ENCODE results near the gene NOS1.
"Not testable (repeated sequence)": the region's sequence is repeated elsewhere in the genome, so short reads cannot be mapped to it uniquely, and the experiment has no call there.

Gene NOS1

DNA sequence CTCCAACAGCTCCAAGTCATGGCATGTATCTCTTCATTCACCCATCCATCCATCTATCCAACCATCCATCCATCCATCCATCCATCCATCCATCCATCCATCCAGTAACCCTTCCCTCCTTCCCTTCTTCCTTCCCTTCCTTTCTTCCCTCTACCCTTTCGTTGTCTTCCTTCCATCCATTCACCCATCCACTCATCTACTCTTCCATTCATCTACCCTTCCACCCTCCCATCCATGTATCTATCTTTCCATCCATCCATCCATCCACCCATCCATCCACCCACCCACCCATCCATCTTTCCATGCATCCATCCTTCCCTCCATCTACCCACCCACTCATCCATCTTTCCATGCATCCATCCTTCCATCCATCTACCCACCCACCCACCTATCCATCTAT lies 117.9 kb downstream of the NOS1 start:
- no peak for DNase-seq

DNA sequence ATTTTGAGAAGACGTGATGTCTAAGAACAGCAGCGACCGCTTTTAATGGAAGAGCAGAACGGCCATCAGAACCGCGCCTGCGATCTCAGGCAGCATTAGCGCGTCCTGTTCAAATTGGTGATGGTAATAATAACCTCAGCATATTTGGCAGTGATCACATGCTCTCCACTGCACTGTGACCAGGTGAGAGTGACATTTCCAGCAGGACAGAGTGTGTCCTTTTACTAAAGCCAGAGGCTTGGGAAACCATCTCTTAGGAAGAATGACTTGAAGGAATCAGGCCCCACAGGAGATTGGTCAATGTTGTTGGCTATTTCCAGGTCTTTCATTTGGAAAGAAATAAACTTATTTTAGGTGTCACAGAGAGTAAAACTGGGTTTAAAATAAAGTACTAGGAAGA lies 119.7 kb downstream of the NOS1 start:
- DNase-seq: no peak

DNA sequence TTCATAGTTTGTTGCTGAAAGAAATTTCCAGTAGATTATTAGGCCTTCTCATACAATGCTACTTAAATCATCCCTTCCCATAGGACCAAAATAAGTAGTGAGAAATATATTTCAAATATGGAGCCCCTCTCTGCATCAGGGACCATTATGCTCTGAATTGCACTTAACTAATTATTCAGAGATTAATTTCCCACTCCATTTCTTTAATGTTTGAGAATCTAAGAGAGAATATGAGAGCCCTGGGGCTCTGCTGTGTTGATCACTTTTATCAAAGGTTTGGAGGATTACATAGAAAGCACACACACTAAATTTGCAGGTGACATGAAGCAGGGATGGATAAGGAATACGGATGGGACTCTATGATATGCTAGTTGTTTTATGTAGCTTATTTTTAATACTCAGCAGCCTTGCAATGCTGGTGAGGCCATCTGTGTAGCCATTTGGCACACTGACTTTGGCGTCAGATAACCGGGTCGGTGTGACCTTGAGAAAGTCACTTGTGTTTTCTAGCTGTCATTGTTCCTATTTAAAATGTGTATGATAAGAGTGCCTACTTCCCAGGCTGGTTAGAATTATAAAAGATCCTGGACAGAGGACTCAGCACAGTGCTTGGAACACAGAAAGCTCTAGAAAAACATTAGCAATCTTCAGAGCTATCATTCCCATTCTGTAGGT lies 121.2 kb downstream of the NOS1 start:
- no peak for DNase-seq

DNA sequence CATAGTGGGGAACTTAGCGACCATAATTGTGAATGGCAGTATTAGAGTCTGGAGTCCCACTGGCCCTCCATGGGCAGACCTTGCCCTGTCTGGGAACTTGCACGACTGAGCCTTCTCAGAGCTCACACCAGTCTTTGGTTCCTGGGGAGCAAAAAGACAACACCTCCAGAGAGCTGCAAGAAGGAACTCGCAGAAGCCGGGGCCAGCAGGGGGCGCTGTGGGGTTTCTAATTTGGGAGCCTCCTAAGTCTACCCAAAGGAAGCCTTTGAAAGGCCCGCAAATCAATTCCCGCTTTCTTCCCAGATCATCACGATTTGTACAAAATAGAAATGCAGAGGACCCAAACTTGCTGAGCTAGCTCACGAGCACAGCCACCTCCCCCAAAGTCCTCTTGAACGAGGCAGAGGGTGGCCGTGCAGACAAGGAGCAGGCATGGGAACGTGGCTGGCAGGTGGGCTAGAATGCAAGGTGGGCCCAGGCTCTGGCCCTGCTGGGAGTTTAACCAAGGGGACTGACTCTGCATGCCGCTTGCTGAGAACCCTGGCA lies 124.9 kb downstream of the NOS1 start:
- peak; percentile 27 to 46 for DNase-seq

DNA sequence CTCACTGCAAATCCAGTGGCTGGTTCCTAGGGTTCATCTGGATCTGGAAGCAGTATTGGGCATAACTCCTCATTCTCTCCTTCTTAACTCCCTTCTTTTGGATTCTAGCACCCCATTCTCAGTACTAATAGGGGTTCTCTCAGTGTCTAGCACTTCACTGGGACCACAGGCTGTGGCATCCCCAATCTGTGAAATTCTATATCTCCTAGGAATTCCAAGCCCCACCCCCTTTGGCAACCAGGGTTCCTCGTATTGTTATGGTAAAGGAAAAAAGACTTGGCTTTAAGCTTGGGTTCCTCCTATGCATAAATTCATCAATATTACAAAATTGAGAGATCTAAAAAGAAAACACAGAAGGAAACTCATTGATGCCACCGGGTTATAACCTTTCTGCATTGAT lies 126.2 kb downstream of the NOS1 start:
- DNase-seq: no peak

DNA sequence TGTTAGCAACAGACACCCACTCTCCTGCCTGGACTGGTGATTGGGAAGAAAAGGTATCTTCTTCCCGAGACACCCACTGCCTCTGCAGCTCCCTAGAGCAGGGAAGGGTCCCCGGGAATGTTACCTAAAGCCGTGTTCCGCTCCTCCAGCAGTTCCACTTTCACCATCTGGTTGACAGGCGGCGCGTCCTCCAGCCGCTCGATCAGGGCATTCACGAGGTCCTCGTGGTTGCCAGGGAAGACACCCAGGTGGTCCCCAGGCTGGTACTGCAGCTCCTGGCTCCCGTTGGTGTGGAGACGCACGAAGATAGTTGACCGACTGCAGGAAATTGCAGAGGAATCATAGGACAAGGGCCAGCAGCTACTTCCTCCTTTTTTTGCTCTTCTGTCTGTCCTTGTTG lies 127.0 kb downstream of the NOS1 start:
- DNase-seq: no peak

DNA sequence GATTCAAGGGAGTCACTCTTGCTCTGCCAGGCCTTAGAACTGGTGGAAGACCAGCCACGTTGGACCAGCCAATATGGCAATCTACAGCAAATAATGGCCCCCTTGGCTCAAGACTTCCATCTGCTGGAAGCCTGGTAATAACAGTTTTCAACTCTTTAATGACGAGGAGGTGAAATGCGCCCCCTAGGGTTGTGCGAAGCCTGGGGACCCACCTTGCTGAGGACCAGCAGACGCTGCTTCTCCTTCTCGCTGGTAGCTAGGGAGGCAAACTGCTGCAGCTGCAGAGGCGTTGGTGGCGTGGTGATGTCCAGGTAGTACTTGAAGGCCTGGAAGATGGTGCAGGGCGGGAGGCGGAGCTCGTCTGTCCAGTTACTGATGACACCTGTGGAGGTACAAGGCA lies 129.7 kb downstream of the NOS1 start:
- DNase-seq: no peak

DNA sequence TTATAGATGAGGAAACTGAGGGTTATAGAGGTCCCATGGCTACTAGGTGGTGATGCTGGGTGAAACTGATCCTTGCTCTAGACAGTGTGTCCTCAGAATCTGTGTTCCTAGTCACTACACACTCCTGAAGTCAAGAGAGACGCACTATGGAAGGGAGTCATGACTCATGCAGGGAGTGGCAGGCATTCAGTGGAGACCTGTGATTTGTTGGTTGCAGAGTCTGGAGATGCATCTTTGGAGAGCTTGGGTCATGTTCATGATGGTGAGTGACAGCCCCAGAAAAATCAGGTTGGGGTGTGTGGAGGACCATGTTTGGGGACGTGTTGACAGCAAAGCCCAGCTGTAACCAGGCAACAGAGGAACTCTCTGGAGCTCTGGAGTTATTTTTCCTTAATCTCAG lies 133.2 kb downstream of the NOS1 start:
- DNase-seq: no peak

DNA sequence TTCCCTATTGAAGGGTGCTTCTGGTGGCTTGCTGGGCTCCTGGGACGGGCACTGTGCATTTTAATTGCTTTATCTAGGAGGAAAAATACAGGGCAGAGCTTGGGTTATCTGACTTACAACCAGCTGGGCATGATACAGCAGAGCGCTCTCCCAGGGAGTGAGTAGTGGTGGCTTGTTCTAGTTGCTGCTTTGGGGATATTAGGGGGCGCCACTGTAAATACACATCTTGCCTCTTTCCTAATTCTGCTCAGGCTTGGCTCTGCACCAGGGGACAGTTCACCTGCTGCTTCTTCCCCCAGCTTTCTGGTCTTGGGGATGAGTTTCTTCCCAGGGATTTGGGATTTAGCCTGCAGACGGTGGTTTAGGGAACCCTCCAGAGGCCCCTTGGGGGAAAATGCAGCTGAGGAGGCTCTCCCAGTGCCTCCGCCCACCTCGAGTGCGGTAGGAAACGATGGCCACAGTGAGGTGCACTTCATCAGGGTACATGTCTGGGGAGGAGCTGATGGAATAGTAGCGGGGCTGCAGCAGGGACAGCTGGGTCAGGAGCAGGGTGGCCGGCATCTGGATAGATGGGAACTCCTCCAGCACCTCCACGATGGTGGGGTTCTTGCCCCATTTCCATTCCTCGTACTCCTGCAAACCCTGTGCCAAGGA lies 134.3 kb downstream of the NOS1 start:
- no peak for DNase-seq

DNA sequence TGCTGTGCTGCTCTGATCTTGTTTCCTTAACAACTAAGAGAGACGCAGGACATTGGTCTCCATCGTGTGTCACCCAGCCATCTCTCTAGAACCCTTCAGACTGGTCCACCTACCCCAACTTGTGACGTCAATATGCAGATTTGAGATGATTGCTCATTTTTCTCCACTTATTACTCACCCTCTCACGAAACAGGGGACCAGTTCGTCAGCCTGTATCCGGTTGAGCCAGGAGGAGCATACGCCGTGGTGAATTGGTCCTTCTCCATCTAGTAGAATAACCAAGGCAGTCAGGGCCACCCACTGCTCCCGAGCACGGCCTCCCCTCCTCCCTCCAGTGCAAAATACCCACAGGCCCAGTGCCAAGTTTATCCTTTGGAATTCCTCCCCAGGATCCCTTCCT lies 134.9 kb downstream of the NOS1 start:
- DNase-seq: no peak

DNA sequence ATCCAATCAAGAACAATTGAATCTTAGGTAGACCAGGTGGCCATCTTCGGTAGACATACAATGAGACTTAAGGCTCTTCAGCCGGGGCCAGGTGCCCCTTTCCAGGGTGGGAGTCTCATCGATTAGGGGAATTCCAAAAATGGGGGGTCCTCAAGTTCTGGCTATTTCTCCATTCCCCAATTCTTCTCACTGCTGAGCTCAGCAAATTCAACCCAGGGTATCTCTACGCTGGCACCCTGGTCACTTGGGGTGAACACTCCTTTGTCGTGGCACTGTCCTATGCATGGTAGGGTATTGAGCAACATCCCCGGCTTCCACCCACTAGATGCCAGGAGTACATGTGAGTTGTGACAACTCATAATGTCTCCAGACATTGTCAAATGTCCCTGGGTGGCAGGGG lies 136.2 kb downstream of the NOS1 start:
- DNase-seq: no peak

DNA sequence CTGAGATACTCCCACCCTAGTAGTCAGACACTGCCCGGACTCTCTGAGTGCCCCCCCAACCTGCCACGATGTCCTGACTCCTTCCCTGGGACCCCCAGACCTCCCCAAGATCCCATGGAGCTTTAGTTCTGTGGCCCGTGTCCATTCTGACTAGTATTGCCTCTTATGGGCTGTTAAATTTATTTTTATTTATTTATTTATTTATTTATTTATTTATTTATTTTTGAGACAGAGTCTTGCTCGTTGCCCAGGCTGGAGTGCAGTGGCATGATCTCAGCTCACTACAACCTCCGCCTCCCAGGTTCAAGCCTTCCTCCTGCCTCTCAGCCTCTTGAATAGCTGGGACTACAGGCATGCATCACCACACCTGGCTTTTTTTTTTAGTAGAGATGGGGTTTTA lies 140.5 kb downstream of the NOS1 start:
- DNase-seq: not testable (repeated sequence)

DNA sequence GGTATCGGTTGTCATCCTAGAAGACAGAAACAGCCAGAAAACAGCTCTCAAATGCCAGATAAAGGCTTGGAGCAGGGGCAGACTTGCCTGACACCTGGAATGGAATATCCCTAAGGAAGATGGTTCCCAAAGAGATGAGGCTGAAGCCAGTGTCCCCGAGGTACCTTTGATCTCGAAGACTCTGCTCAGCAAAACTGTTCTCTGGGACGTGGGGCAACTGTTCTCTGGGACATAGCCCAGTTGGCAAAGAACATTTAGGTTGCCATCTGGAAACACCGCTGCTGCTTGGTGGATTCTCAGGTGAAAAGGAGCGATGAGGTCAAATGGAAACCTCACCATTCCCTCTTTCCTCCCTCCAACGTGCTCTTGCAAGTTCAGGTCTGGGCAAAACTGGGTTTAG lies 143.3 kb downstream of the NOS1 start:
- no peak for DNase-seq

DNA sequence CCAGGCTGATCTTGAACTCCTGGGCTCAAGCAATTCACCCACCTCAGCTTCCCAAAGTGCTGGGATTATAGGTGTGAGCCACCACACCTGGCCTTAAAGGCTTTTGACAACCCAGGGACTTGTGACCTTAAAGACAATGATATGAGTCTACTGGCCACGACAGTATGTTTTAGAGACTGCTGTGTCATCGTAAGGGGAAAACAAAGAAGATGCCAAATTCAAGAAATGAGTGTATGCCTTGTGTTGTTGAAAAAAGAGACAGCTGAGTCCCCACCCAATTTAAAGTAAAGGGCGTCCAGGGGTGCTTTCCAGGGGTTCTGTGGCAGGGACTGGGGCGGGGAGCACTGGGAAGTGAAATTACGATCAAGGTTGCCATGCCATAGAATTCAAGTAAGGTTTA lies 144.7 kb downstream of the NOS1 start:
- DNase-seq: no peak

DNA sequence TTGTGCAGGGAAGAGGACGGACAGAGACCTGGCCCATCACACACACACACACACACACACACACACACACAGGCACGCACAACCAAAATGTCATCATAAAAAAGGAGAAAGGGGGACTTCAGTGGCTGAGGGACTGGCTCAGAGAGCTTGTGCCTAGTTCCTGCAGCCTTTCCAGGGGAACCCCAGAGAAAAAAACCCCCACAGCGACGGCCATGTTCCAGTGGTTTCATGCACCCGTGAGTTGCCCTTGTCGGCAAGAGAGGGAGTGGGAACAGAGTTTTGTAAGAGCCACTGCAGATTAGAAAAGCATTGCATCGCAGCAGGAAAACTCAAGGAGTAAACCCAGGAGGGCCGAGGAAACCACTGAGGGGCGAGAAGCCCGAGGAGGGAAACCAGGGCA lies 146.6 kb downstream of the NOS1 start:
- DNase-seq: no peak

DNA sequence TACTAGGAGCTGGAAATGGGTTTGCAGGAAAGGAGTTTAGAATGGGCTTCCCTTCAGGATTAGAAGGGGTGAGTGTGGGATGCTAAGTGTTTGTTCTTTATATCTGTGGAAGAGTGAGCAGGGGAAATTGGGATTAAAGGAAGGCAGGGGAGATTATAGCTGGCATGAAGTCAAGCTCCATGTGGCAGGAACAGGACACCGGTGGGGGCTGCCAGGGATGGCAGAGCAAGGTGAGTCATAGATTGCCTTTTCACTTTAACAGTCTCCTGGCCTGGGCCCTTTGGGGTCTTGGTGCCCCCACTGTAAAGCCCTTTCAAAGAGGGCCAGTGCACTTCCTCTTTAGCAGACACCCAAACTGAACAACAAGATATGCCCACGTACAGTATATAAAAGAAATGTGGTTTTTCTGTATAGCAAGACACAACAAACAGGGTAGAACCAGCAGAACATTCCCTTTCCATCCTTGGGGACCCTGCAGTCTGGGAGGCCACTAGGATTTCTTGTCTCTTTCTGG lies 148.1 kb downstream of the NOS1 start:
- no peak for DNase-seq

DNA sequence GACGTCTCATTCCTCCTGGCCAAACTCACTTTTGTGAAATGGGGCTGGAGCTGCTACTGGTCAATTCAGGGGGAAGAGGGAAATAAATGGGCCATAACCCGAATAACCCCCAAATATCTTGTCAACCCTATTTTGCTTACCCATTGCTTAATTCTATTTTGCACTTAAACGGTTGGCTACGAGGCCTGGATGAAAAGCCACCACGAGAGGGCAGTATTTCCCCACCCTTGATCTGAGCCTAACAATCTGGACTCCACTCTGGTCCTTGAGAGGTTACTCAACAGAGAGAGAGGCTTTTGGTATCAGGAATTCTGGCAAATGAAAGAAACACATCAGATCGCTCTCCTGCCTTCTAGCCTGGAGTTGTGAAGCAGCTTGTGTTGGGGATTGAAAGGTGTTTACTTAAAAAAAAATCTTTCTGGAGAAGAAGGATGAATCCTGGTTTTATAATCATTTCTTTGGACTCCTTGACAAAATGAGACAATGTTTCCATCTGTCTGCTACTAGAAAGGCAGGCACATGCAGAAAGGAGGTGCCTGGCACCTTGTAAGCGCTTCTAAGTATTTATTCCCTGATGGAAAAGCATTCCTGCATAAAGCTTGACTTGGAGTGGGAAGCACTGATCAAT lies 148.7 kb downstream of the NOS1 start:
- peak; percentile 32 to 49 for DNase-seq

DNA sequence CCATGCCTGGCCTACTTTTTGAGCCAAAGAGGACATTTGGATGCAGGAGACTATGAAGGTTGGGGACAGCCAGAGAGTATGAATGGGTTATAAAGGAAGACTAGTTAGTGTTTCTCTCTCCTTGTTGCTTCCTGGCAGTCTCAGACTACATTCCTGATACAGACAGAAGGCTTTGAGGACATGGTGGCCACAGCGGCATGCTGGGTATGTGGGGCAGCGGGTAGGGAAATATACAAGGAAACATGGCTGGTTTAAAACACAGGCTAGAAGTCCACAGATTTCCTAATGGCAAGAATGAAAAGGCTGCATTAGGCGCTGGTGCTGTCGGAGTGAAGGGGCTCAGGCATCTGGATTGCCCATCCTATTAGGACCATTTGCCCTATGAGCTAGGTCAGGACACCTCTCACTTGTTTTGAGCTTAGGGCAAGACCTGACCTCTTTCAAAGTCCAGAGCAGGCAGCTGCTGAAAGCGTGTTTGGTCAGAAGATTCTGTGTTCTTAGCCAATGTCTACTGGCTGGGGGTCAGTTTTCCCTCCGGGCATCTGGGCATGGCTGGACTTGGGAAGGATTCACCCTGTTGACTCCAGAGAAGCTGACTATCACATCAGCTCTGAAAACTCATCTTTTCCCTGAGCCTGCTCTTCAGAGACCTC lies 151.0 kb downstream of the NOS1 start:
- no peak for DNase-seq

DNA sequence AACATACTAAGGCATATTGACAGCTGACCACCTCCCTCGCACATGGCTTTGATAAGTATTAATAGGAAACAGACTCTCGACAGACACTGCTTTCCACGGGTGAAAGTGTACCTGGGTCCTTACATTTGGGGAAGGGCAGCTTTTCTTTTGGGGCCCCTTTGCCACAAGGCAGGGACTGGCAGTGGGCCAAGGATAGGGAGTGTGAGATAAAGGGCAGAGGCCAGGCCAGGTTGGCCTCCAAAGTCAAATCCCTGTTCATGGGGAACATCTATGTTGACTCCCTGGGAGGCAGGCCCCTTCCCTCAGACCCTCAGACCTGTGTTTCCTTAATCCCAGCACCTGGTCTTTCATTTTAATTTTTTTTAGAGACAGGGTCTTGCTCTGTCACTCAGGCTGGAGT lies 151.8 kb downstream of the NOS1 start:
- no peak for DNase-seq

DNA sequence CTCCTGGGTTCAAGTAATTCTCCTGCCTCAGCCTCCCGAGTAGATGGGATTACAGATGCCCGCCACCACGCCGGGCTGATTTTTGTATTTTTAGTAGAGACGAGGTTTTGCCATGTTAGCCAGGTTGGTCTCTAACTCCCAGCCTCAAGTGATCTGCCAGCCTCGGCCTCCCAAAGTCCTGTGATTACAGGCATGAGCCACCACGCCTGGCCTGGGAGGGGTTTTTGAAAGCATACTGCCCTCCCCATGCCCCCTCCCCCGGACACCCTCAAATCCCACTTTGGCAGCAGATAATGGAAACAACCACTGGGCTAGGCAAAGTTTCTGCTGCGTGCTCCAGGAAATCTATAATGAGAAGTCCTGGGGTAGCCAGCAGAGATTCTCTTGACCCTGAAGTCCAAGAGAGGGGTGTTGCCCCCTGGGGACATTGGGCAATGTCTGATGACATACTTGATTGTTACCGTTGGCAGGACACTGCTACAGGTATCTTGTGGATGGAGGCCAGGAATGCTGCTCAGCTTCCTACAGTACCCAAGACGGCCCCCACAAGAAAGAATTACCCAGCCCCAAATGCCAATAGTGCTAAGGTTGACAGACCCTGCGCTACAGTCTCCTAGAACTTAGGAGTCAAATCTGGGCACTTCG lies 152.5 kb downstream of the NOS1 start:
- DNase-seq: no peak

DNA sequence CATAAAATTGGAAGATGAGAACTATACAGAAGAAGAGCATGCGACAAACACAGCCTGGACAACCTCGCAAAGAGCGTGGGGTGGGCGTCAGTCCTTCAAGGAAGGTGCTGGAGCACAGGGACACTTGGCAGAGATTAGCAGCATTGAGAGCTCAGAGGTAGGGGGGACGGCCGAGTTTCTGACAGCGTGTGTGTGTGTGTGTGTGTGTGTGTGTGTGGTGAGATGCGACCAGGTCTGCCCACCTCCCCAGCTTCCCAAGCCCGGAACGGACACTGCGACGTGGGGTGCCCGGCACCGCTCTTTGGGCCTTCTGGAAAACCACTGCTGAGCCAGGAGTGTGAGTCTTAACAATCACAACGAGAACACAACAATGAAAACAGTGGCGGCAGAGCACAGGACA lies 153.2 kb downstream of the NOS1 start:
- no peak for DNase-seq

DNA sequence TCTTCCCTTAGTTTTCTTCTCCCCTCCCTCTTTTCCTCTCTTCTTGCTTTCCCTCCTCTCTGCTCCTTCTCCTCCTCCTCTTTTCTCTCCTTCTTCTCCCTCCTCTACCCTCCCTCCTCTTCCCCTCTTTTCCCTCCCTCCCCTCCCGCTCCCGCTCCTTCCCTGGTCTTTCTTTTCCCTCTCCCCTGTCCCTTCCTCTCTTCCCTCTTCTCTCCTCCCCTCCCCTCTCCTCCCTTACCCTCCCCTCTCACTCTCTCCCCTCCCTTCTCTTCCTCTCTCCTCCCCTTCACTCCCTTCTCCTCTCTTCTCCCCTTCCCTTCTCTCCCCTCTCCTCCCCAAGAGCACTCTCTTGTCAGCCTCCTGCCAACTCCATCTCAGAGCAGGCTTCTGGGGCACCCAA lies 153.8 kb downstream of the NOS1 start:
- no peak for DNase-seq

DNA sequence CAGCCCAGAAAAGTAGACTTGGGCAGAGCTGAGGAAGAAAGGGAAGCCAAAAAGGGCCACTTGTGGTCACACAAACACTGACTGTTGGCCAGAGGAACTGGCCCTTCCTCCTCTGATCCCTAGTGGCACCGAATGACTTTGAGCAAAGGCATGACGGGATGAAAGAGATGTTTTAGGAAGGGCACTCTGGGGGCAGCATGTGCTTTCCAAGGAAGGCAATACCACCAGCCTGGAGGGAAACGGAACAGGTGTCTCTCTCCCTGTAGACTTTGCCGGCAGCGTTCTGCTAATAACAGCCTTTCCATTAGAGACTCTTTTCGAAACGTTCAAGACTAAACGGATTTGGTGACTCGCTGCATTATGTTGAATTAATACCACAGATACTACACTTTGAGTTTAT lies 158.9 kb downstream of the NOS1 start:
- DNase-seq: no peak
